Caco-2 (cell line): Measurements from ENCODE around the gene MARK2. TPM values are rescaled to one million over a fixed set of nuclear protein-coding genes. Genes with fewer than 3 reads are reported as not detected.
A peak's percentile ranks its signal among the peaks of the same experiment; 100 is the strongest.

ENCODE experiments used
- BruUV-seq: library from RNA; stranded (reverse); fragments of 400-500 nt; replicated peaks from 2 replicates; lab custom pipeline; 2021; lab: Mats Ljungman, UMichigan
- CTCF ChIA-PET: fragments of 300-600 bp; sonication (Branson Sonifier 250); formaldehyde crosslinking; loops from one replicate; lab custom pipeline; 2022; ENCODE audit warnings: antibody characterized with exemption; lab: Charles Lee
- POLR2A ChIA-PET: fragments of 300-600 bp; sonication (Branson Sonifier 250); formaldehyde crosslinking; loops from one replicate; lab custom pipeline; 2022; ENCODE audit warnings: antibody characterized with exemption; lab: Charles Lee
- DNase-seq, 2 experiments: peaks; one replicate each; pipeline versions ENCODE4 v3.0.0 to v3.0.0-alpha.2; 2020 to 2022
- H3K27me3 ChIP-seq: replicated peaks from 2 replicates; pipeline ENCODE4 v1.6.0; 2011; ENCODE audit warnings: low read length; ENCODE audit not compliant: control insufficient read depth, insufficient read depth
- H3K36me3 ChIP-seq: 2 replicates; pipeline ENCODE4 v1.5.1; 2011; ENCODE audit warnings: low read length; ENCODE audit not compliant: control insufficient read depth, insufficient read depth
- H3K4me1 ChIP-seq: fragments of 250-450 bp; sonication (Bioruptor Pico); 2 replicates; pipeline ENCODE4 v1.5.1; 2020; ENCODE audit warnings: mild to moderate bottlenecking
- H3K4me3 ChIP-seq: 2 replicates; pipeline ENCODE4 v1.5.1; 2011; ENCODE audit warnings: low read depth, mild to moderate bottlenecking, control low read depth, low read length
- H3K9me3 ChIP-seq: fragments of 250-450 bp; sonication (Bioruptor Pico); 2 replicates; pipeline ENCODE4 v1.5.1; 2020; ENCODE audit warnings: mild to moderate bottlenecking, moderate library complexity
- H3K27ac Mint-ChIP-seq: one replicate; pipeline ENCODE4 v1.8.0; 2022; ENCODE audit warnings: mixed read lengths; ENCODE audit not compliant: unreplicated experiment
- H3K27me3 Mint-ChIP-seq: one replicate; pipeline ENCODE4 v1.8.0; 2022; ENCODE audit warnings: mixed read lengths; ENCODE audit not compliant: insufficient read depth, unreplicated experiment
- H3K36me3 Mint-ChIP-seq: one replicate; pipeline ENCODE4 v1.8.0; 2022; ENCODE audit warnings: mild to moderate bottlenecking, mixed read lengths; ENCODE audit not compliant: insufficient read depth, unreplicated experiment
- H3K4me1 Mint-ChIP-seq: one replicate; pipeline ENCODE4 v1.8.0; 2022; ENCODE audit warnings: low read depth, mixed read lengths; ENCODE audit not compliant: unreplicated experiment
- H3K4me3 Mint-ChIP-seq: one replicate; pipeline ENCODE4 v1.8.0; 2022; ENCODE audit warnings: mild to moderate bottlenecking, moderate library complexity, mixed read lengths; ENCODE audit not compliant: unreplicated experiment
- H3K9me3 Mint-ChIP-seq: one replicate; pipeline ENCODE4 v1.8.0; 2022; ENCODE audit warnings: mixed read lengths; ENCODE audit not compliant: unreplicated experiment
- CTCF ChIP-seq, 2 experiments: fragments of 200-600 bp in 1 of 2; IDR thresholded peaks; 1 replicate in 1 of 2; 2 replicates in 1 of 2; pipeline versions ENCODE4 v1.5.1 to v1.8.0; 2011 to 2022; ENCODE audit warnings: antibody characterized with exemption in 1 of 2, control low read depth in 1 of 2, inconsistent platforms in 1 of 2, low read depth in 1 of 2, low read length in 1 of 2, mild to moderate bottlenecking in 1 of 2, moderate library complexity in 1 of 2; ENCODE audit not compliant: insufficient read depth in 1 of 2, severe bottlenecking in 1 of 2, unreplicated experiment in 1 of 2
- intact Hi-C: fragments of 100-400 bp; cut with micrococcal nuclease; formaldehyde crosslinking; loops from one replicate; pipeline ENCODE4 v1.10.0; 2022; ENCODE audit not compliant: unreplicated experiment
- total RNA-seq: library from RNA; stranded (reverse); gene quantifications from 2 replicates; pipeline ENCODE4 v1.2.3, GENCODE V29; 2022

The MARK2 gene
- total RNA-seq, 1 experiment from 2014 or later = 63.5 TPM

GRCh38 chr11:63888170-63889086 lies 49.5 kb downstream of the MARK2 start:
- intact Hi-C loops = loop anchor here (1.0 to 5.0 kb wide), 5 partner anchors 16 to 121 kb away; partner anchors contain the start of genes RCOR2 and ZFTA

GRCh38 chr11:63889344-63889743 lies 50.4 kb downstream of the MARK2 start:
- peaks cover 50% of the 10 kb centered on the region for H3K36me3 Mint-ChIP-seq
- no peak for TF ChIP-seq CTCF (IDR thresholded peaks at IDR 0.05; ENCODE audit: insufficient read depth in 1 of 2, low read depth in 1 of 2, low read length in 1 of 2, severe bottlenecking in 1 of 2, unreplicated experiment in 1 of 2)
- H3K4me3 Mint-ChIP-seq = peak overlapping the region; percentile 95
- no peaks in the 10 kb centered on the region for H3K27me3 ChIP-seq
- peak overlapping the region; percentile 98 for H3K27ac Mint-ChIP-seq
- H3K4me1 ChIP-seq = peaks cover 33% of the 10 kb centered on the region
- no peaks in the 10 kb centered on the region for H3K27me3 Mint-ChIP-seq
- no peaks in the 10 kb centered on the region for H3K9me3 Mint-ChIP-seq
- H3K9me3 ChIP-seq = no peaks in the 10 kb centered on the region
- H3K4me1 Mint-ChIP-seq = peaks cover 34% of the 10 kb centered on the region
- ChIA-PET CTCF (no interaction called here), POLR2A (no interaction called here)
- no peaks in the 10 kb centered on the region; the same call in 1 of the 2 replicates for H3K36me3 ChIP-seq
- intact Hi-C loops = loop anchor here (2.0 to 5.0 kb wide), 2 partner anchors 27 to 122 kb away; partner anchors contain the start of genes RCOR2 and ZFTA
- no TSS peak for BruUV-seq
- peak overlapping the region; percentile 56 for H3K4me3 ChIP-seq
- no peak for DNase-seq

More at GRCh38 chr11:63888170-63889086, 49.5 kb downstream of the MARK2 start:
- Histone ChIP-seq H3K9me3 (no peaks in the 10 kb centered on the region), H3K27me3 (no peaks in the 10 kb centered on the region), H3K4me3 (peak overlapping the region; percentile 56), H3K4me1 (peaks cover 33% of the 10 kb centered on the region), H3K36me3 (no peaks in the 10 kb centered on the region; the same call in 1 of the 2 replicates)
- POLR2A ChIA-PET = interaction anchor here (0.6 to 1.6 kb wide), 4 partner anchors 30 to 57 kb away, joined by 3 to 8 read pairs (median 4); partner anchors contain the start of gene MARK2
- peak; percentile 87 to 92 for DNase-seq
- peak overlapping the region; percentile 95 for H3K4me3 Mint-ChIP-seq
- CTCF ChIA-PET = interaction anchor here (0.5 to 1.4 kb wide), 9 partner anchors 16 to 1939 kb away, joined by 3 to 13 read pairs (median 6); partner anchors contain the start of genes COX8A and MARK2
- BruUV-seq = TSS peak; percentile 61
- peaks cover 42% of the 10 kb centered on the region for H3K36me3 Mint-ChIP-seq
- peaks cover 34% of the 10 kb centered on the region for H3K4me1 Mint-ChIP-seq
- no peaks in the 10 kb centered on the region for H3K9me3 Mint-ChIP-seq
- peak overlapping the region; percentile 98 for H3K27ac Mint-ChIP-seq
- H3K27me3 Mint-ChIP-seq = no peaks in the 10 kb centered on the region
- TF ChIP-seq CTCF (IDR thresholded peaks at IDR 0.05; ENCODE audit: insufficient read depth in 1 of 2, low read depth in 1 of 2, low read length in 1 of 2, severe bottlenecking in 1 of 2, unreplicated experiment in 1 of 2) = no peak

- peak overlapping the region; percentile 95 for H3K4me3 Mint-ChIP-seq
- intact Hi-C loops = no loop called here
- H3K4me1 ChIP-seq = peaks cover 33% of the 10 kb centered on the region
- POLR2A ChIA-PET = no interaction called here
- no peaks in the 10 kb centered on the region for H3K9me3 Mint-ChIP-seq
- no peaks in the 10 kb centered on the region for H3K9me3 ChIP-seq
- no peak for DNase-seq
- H3K4me1 Mint-ChIP-seq = peaks cover 34% of the 10 kb centered on the region
- H3K4me3 ChIP-seq = no peak overlapping the region
- H3K27me3 Mint-ChIP-seq = no peaks in the 10 kb centered on the region
- no peak for TF ChIP-seq CTCF (IDR thresholded peaks at IDR 0.05; ENCODE audit: insufficient read depth in 1 of 2, low read depth in 1 of 2, low read length in 1 of 2, severe bottlenecking in 1 of 2, unreplicated experiment in 1 of 2)
- CTCF ChIA-PET = interaction anchor here (0.6 kb wide), 1 partner anchor 62 kb away, joined by 4 read pairs; no protein-coding TSS in a partner anchor
- H3K27ac Mint-ChIP-seq = peak overlapping the region; percentile 98
- peaks cover under 1% of the 10 kb centered on the region; the same call in 1 of the 2 replicates for H3K36me3 ChIP-seq
- H3K27me3 ChIP-seq = no peaks in the 10 kb centered on the region
- H3K36me3 Mint-ChIP-seq = peaks cover 46% of the 10 kb centered on the region
- no TSS peak for BruUV-seq
Measured at GRCh38 chr11:63890368-63890767, 51.5 kb downstream of the MARK2 start.
